CD8-positive, alpha-beta memory T cell (primary cell): ENCODE measurements around the gene PTX3. TPM values are rescaled to one million over a fixed set of nuclear protein-coding genes. Genes with fewer than 3 reads are reported as not detected.
A peak's percentile ranks its signal among the peaks of the same experiment; 100 is the strongest.

Experiments used
- CTCF ChIA-PET: fragments of 350-600 bp; sonication (Branson Sonifier 250); formaldehyde crosslinking; loops from one replicate; lab custom pipeline; 2021; ENCODE audit warnings: antibody characterized with exemption; lab: Charles Lee
- POLR2A ChIA-PET: fragments of 350-600 bp; sonication (Branson Sonifier 250); formaldehyde crosslinking; loops from one replicate; lab custom pipeline; 2021; ENCODE audit warnings: antibody characterized with exemption; lab: Charles Lee
- DNase-seq, 5 donors: peaks; one replicate each; pipeline versions ENCODE4 v3.0.0 to v3.0.0-alpha.2; 2020 to 2022; ENCODE audit warnings: mixed read lengths in 1 of 5
- H3K27ac ChIP-seq: one replicate; pipeline ENCODE4 v1.7.0; 2013; ENCODE audit warnings: low read depth, mild to moderate bottlenecking, low read length, moderate library complexity
- H3K27me3 ChIP-seq: 2 replicates; pipeline ENCODE4 v1.7.0; 2013; ENCODE audit warnings: low read length, mild to moderate bottlenecking; ENCODE audit not compliant: insufficient read depth, poor library complexity, severe bottlenecking
- H3K36me3 ChIP-seq: 2 replicates; pipeline ENCODE4 v1.7.0; 2013; ENCODE audit warnings: mild to moderate bottlenecking, low read length, moderate library complexity; ENCODE audit not compliant: insufficient read depth
- H3K4me1 ChIP-seq: 2 replicates; pipeline ENCODE4 v1.7.0; 2013; ENCODE audit warnings: mild to moderate bottlenecking, low read length, moderate library complexity; ENCODE audit not compliant: insufficient read depth
- H3K4me3 ChIP-seq: 2 replicates; pipeline ENCODE4 v1.7.0; 2013; ENCODE audit warnings: mild to moderate bottlenecking, low read length
- H3K9me3 ChIP-seq: 2 replicates; pipeline ENCODE4 v1.7.0; 2013; ENCODE audit warnings: mild to moderate bottlenecking, low read length
- H3K27ac Mint-ChIP-seq, 8 donors: one replicate each; pipeline ENCODE4 v1.8.0; 2020 to 2021; ENCODE audit warnings: mixed read lengths in 8 of 8, mild to moderate bottlenecking in 6 of 8, inconsistent platforms in 3 of 8, moderate library complexity in 3 of 8
- H3K27me3 Mint-ChIP-seq, 2 donors: one replicate each; pipeline ENCODE4 v1.8.0; 2020 to 2021; ENCODE audit warnings: mixed read lengths in 2 of 2, mild to moderate bottlenecking in 1 of 2, moderate library complexity in 1 of 2
- H3K36me3 Mint-ChIP-seq, 3 donors: one replicate each; pipeline ENCODE4 v1.8.0; 2020 to 2021; ENCODE audit warnings: mixed read lengths in 3 of 3, inconsistent platforms in 1 of 3, mild to moderate bottlenecking in 1 of 3
- H3K4me1 Mint-ChIP-seq, 3 donors: one replicate each; pipeline ENCODE4 v1.8.0; 2020 to 2021; ENCODE audit warnings: mixed read lengths in 3 of 3, inconsistent platforms in 1 of 3, mild to moderate bottlenecking in 1 of 3
- H3K4me3 Mint-ChIP-seq, 7 donors: one replicate each; pipeline ENCODE4 v1.8.0; 2020 to 2021; ENCODE audit warnings: mixed read lengths in 7 of 7, mild to moderate bottlenecking in 6 of 7, moderate library complexity in 4 of 7, inconsistent platforms in 2 of 7
- H3K9me3 Mint-ChIP-seq, 5 donors: one replicate each; pipeline ENCODE4 v1.8.0; 2020 to 2022; ENCODE audit warnings: mixed read lengths in 5 of 5, mild to moderate bottlenecking in 3 of 5, moderate library complexity in 2 of 5, inconsistent platforms in 1 of 5
- polyA plus RNA-seq: library from polyadenylated mRNA; unstranded; fragments of 300-500 nt; fragmentation: Illumina TruSeq; gene quantifications from one replicate; pipeline ENCODE4 v1.2.3, GENCODE V29; 2021
- total RNA-seq, 2 experiments: library from RNA; stranded (reverse); gene quantifications; one replicate each; pipeline ENCODE4 v1.2.3, GENCODE V29; 2021

The PTX3 gene
- total RNA-seq (not detected), polyA plus RNA-seq (0.10 TPM)

DNA sequence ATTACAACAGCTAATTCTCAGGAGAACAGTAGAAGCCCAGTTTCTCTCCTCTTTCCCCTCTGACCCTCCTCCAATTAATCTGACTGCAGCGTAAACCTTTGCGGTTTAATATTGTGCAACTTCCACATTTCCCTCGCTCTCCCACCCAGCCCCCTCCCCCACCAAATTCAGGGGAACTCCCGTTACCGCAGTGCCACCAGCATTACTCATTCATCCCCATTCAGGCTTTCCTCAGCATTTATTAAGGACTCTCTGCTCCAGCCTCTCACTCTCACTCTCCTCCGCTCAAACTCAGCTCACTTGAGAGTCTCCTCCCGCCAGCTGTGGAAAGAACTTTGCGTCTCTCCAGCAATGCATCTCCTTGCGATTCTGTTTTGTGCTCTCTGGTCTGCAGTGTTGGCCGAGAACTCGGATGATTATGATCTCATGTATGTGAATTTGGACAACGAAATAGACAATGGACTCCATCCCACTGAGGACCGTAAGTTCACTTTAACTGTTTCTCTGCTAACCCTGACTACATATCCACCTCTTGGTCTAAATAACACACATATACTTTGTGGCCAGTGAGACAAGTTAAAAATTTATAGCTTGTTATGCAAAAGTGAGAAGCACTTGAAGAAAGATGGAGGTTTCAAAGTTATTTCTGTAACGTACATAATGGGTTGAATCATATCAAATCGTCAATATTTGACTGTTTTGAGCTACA lies at the start of gene PTX3:
TSS of gene PTX3 (plus strand) at position 268 of the 709 bp plus-strand sequence. CDS start at position 352, 84 bp downstream.
- DNase-seq = no peak
- no peak within 1 kb of the TSS for H3K27ac Mint-ChIP-seq
- peaks cover 34% of the 10 kb centered on the region in 2 donors for H3K27me3 Mint-ChIP-seq

DNA sequence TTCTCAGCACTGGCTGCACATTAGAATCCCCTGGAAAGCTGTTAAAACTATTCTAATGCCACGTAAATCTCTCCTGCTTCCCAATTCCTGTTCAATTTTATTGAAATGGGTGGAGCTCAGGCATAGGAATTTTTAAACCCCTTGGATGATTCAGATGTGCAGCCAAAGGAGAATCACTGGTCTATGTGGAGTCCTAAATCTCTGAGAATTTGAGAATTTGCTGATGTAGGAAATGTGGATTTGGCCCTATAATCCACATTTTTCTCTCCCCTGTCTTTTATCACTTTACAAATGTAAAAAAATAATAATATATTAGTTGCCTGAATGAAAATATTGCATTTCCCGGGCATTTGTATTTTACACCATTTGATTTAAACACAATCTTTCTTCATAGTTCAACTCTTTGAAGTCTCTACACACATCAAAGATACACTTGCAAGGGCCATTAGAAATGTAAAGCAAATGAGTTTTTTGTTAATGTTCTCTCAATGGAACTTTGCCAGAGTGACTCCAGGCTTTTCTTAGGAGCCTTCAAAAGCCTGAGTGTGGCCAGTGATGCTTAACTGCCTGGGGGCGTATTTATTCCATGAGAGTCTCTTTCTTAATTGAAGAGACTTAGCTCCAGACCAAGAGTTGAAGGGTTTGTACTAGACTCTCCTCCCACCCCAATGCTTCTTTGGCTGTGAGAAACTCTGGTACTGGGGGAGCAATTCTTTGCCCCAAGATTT lies 48.8 kb upstream of the PTX3 start:
- Histone ChIP-seq H3K4me3 (no peak overlapping the region), H3K9me3 (no peaks in the 10 kb centered on the region), H3K27ac (no peak overlapping the region), H3K36me3 (no peaks in the 10 kb centered on the region), H3K4me1 (no peaks in the 10 kb centered on the region), H3K27me3 (no peaks in the 10 kb centered on the region)
- Mint-ChIP-seq H3K4me1 (no peaks in the 10 kb centered on the region), H3K4me3 (no peak overlapping the region), H3K9me3 (peaks cover 0 to 5% (median 0%) of the 10 kb centered on the region in 5 donors), H3K27ac (no peak overlapping the region), H3K36me3 (no peaks in the 10 kb centered on the region), H3K27me3 (peaks cover 0 to 4% of the 10 kb centered on the region in 2 donors)
- POLR2A ChIA-PET = no interaction called here
- CTCF ChIA-PET = no interaction called here
- DNase-seq = no peak

More for the DNA sequence above, at the start of gene PTX3:
- POLR2A ChIA-PET = no interaction called here
- H3K9me3 Mint-ChIP-seq = peaks cover 0 to 9% (median 3%) of the 10 kb centered on the region in 5 donors
- H3K36me3 Mint-ChIP-seq = peaks cover 0 to 4% (median 0%) of the 10 kb centered on the region in 3 donors
- CTCF ChIA-PET = no interaction called here
- Histone ChIP-seq H3K4me3 (no peak within 1 kb of the TSS), H3K9me3 (no peaks in the 10 kb centered on the region), H3K27ac (no peak within 1 kb of the TSS), H3K27me3 (no peaks in the 10 kb centered on the region), H3K36me3 (no peaks in the 10 kb centered on the region), H3K4me1 (no peaks in the 10 kb centered on the region)
- peak within 1 kb of the TSS in 1 of 7 donors; percentile 22 for H3K4me3 Mint-ChIP-seq
- no peaks in the 10 kb centered on the region for H3K4me1 Mint-ChIP-seq

DNA sequence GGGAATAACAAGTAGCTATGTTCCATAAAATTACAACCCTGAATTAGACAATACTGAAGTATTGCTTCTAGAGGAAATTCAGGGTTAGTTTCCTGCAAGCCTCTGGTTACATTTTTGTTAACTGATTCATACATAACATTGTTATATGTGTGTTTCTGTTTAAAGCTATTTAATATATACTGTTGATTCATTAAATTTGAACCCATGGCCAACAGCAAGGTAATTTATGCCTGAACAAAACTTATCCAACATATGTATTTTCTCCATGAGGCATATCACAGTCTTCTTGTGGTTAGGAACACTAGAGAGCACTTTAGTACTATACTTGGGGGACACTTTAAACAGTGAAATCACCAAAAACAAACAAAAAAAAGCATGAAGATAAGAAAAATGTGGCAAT lies 47.7 kb upstream of the PTX3 start:
- H3K36me3 Mint-ChIP-seq = no peaks in the 10 kb centered on the region
- ChIA-PET CTCF (no interaction called here), POLR2A (no interaction called here)
- H3K9me3 ChIP-seq = no peaks in the 10 kb centered on the region
- H3K27me3 ChIP-seq = no peaks in the 10 kb centered on the region
- H3K4me1 Mint-ChIP-seq = no peaks in the 10 kb centered on the region
- H3K9me3 Mint-ChIP-seq = peaks cover 0 to 5% (median 0%) of the 10 kb centered on the region in 5 donors
- no peak overlapping the region for H3K4me3 Mint-ChIP-seq
- no peak for DNase-seq
- no peaks in the 10 kb centered on the region for H3K36me3 ChIP-seq
- H3K4me1 ChIP-seq = no peaks in the 10 kb centered on the region
- no peak overlapping the region for H3K27ac ChIP-seq
- H3K27ac Mint-ChIP-seq = no peak overlapping the region
- no peak overlapping the region for H3K4me3 ChIP-seq
- H3K27me3 Mint-ChIP-seq = peaks cover 0 to 4% of the 10 kb centered on the region in 2 donors

DNA sequence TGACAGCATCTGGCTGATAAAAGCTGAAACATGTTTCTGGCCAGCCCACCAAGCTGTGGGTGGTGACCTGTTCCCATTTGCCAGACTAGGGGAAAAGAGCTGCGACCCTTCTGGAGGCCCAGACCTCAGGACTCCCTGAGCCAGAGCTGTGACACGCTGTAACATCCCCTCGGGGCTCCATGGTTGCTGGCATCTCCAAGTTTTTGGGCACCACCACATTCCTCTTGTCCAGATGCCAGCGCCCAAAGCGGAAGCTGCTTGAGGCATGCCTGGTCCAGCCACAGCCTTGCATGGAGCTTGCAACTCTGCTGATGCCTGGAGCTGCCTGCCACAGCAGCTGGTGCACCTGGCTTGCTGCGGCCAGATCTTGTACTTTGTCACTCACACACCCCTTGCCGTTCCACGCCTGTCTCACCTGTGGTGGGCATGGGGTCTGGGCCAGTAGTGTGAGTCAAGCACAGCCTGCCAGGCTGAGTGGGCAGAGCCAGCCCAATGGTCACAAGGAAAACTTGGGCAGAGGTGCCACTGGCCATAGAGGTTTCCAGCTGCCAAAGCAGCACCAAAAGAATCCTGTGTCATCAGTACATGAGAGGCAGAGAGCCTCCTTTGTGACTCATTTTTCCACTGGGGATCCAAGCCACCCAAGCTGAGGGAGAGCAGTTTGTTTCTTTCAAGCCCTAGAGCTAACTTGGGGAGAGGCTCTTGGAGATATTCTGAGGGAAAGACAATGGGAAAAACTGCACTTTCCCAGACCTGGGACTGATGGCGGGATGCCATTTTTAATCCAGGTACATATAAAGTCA lies 45.7 kb upstream of the PTX3 start:
- Histone ChIP-seq H3K27ac (no peak overlapping the region), H3K4me1 (no peaks in the 10 kb centered on the region), H3K9me3 (no peaks in the 10 kb centered on the region), H3K36me3 (no peaks in the 10 kb centered on the region), H3K4me3 (no peak overlapping the region), H3K27me3 (no peaks in the 10 kb centered on the region)
- H3K4me1 Mint-ChIP-seq = no peaks in the 10 kb centered on the region
- H3K27ac Mint-ChIP-seq = no peak overlapping the region
- DNase-seq = no peak
- no peak overlapping the region for H3K4me3 Mint-ChIP-seq
- POLR2A ChIA-PET = interaction anchor here (0.6 kb wide), 1 partner anchor 1887 kb away, joined by 4 read pairs; no protein-coding TSS in a partner anchor
- H3K27me3 Mint-ChIP-seq = peaks cover 0 to 4% of the 10 kb centered on the region in 2 donors
- peaks cover 0 to 5% (median 0%) of the 10 kb centered on the region in 5 donors for H3K9me3 Mint-ChIP-seq
- CTCF ChIA-PET = no interaction called here
- no peaks in the 10 kb centered on the region for H3K36me3 Mint-ChIP-seq

DNA sequence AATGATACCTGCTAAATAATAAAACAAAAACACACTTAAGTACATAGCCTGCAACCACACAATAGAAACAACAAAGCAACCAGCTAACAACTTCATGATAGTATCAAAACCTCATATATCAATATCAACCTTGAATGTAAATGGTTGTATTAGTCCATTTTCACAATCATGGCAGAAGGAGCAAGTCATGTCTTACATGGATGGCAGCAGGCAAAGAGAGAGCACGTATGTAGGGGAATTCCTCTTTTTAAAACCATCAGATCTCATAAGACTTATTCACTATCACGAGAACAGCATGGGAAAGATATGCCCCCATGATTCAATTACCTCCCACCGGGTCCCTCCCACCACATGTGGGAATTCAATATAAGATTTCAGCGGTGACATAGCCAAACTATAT lies 44.5 kb upstream of the PTX3 start:
- peaks cover 0 to 5% (median 2%) of the 10 kb centered on the region in 5 donors for H3K9me3 Mint-ChIP-seq
- H3K27me3 Mint-ChIP-seq = peaks cover 0 to 7% of the 10 kb centered on the region in 2 donors
- H3K27ac Mint-ChIP-seq = no peak overlapping the region
- DNase-seq = no peak
- Histone ChIP-seq H3K9me3 (no peaks in the 10 kb centered on the region), H3K36me3 (no peaks in the 10 kb centered on the region), H3K27me3 (no peaks in the 10 kb centered on the region), H3K27ac (no peak overlapping the region), H3K4me3 (no peak overlapping the region), H3K4me1 (no peaks in the 10 kb centered on the region)
- H3K36me3 Mint-ChIP-seq = no peaks in the 10 kb centered on the region
- no peaks in the 10 kb centered on the region for H3K4me1 Mint-ChIP-seq
- ChIA-PET CTCF (no interaction called here), POLR2A (no interaction called here)
- no peak overlapping the region for H3K4me3 Mint-ChIP-seq

DNA sequence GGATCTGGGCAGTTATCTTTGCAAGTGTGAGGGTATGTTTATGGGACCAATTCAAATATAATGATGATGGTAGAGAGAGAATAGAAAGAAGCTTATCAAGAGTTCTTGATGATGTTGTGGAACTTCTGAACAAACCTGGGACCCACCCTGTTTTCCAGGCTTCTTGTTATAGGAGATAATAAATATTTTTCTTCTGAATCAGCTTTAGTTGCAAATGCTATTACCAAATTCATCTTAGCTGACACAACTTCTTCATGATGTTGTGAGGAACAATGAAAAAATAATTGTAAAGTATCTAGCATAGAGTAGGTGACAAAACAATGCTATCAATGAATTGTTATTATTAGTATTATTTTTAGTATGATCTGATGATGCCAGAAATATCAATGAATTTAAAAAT lies 43.5 kb upstream of the PTX3 start:
- Mint-ChIP-seq H3K27ac (peak overlapping the region in 1 of 8 donors; percentile 2), H3K36me3 (no peaks in the 10 kb centered on the region), H3K4me3 (no peak overlapping the region), H3K27me3 (peaks cover 0 to 13% of the 10 kb centered on the region in 2 donors), H3K9me3 (peaks cover 0 to 7% (median 5%) of the 10 kb centered on the region in 5 donors), H3K4me1 (no peaks in the 10 kb centered on the region)
- Histone ChIP-seq H3K36me3 (no peaks in the 10 kb centered on the region), H3K27ac (no peak overlapping the region), H3K27me3 (no peaks in the 10 kb centered on the region), H3K4me1 (no peaks in the 10 kb centered on the region), H3K9me3 (no peaks in the 10 kb centered on the region), H3K4me3 (no peak overlapping the region)
- ChIA-PET POLR2A (no interaction called here), CTCF (no interaction called here)
- no peak for DNase-seq

DNA sequence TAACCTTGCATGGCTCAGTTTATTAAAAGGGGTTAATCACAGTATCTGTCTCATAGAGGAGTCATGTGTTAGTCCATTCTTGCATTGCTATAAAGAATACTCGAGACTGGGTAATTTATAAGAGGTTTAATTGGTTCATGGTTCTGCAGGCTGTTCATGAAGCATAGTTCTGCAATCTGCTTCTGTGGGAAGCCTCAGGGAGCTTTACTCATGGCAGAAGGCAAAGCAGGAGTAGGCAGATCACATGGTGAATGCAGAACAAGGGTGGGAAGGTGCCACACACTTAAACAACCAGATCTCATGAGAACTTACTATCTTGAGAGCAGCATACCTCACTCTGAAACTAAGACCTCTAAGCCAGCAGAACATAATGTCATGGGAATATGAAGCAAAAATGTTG lies 42.2 kb upstream of the PTX3 start:
- Mint-ChIP-seq H3K27ac (no peak overlapping the region), H3K27me3 (peaks cover 0 to 13% of the 10 kb centered on the region in 2 donors), H3K36me3 (no peaks in the 10 kb centered on the region), H3K4me1 (no peaks in the 10 kb centered on the region), H3K4me3 (no peak overlapping the region), H3K9me3 (peaks cover 0 to 7% (median 5%) of the 10 kb centered on the region in 5 donors)
- H3K4me3 ChIP-seq = no peak overlapping the region
- H3K27me3 ChIP-seq = no peaks in the 10 kb centered on the region
- POLR2A ChIA-PET = no interaction called here
- H3K27ac ChIP-seq = no peak overlapping the region
- no peaks in the 10 kb centered on the region for H3K36me3 ChIP-seq
- no peaks in the 10 kb centered on the region for H3K9me3 ChIP-seq
- CTCF ChIA-PET = no interaction called here
- no peak for DNase-seq
- no peaks in the 10 kb centered on the region for H3K4me1 ChIP-seq
